SK-N-SH treated with all-trans-retinoic acid at 6 μM for 48 hours (cell line): ENCODE results near the gene RAD51B.

Source experiments
- ATAC-seq: fragments of 200-7000 bp; cut with Tn5 transposase; 3 replicates; pipeline ENCODE4 v1.9.1; 2020; ENCODE audit warnings: mild to moderate bottlenecking, moderate library complexity
- ARNTL ChIP-seq: fragments of 450-650 bp; formaldehyde crosslinking; IDR thresholded peaks from 2 replicates; pipeline ENCODE4 v1.5.0; 2020; ENCODE audit warnings: low read depth, mild to moderate bottlenecking, moderate library complexity, borderline replicate concordance
- BACH2 ChIP-seq: fragments of 250-450 bp; sonication (Bioruptor Pico); IDR thresholded peaks from 2 replicates; pipeline ENCODE4 v1.9.0; 2021; ENCODE audit warnings: mild to moderate bottlenecking, borderline replicate concordance
- CSDC2 ChIP-seq: fragments of 250-450 bp; sonication (Bioruptor Pico); IDR thresholded peaks from 2 replicates; pipeline ENCODE4 v1.5.0; 2020; ENCODE audit warnings: mild to moderate bottlenecking, moderate library complexity
- ESRRG ChIP-seq: fragments of 250-450 bp; sonication (Bioruptor Pico); IDR thresholded peaks from 2 replicates; pipeline ENCODE4 v1.6.1; 2021; ENCODE audit warnings: mild to moderate bottlenecking
- GLIS3 ChIP-seq: fragments of 250-450 bp; sonication (Bioruptor Pico); IDR thresholded peaks from 2 replicates; pipeline ENCODE4 v1.5.0; 2020; ENCODE audit warnings: mild to moderate bottlenecking, moderate library complexity
- ISL1 ChIP-seq: fragments of 250-450 bp; sonication (Bioruptor Pico); IDR thresholded peaks from 2 replicates; pipeline ENCODE4 v2.1.2; 2022; ENCODE audit warnings: mild to moderate bottlenecking, moderate library complexity
- OSR1 ChIP-seq: fragments of 250-450 bp; sonication (Bioruptor Pico); IDR thresholded peaks from 2 replicates; pipeline ENCODE4 v1.8.0; 2022; ENCODE audit warnings: moderate library complexity, mild to moderate bottlenecking, inconsistent platforms
- RARB ChIP-seq: fragments of 250-450 bp; sonication (Bioruptor Pico); IDR thresholded peaks from 2 replicates; pipeline ENCODE4 v1.8.0; 2021; ENCODE audit warnings: mild to moderate bottlenecking, moderate library complexity
- SNAI2 ChIP-seq: fragments of 250-450 bp; sonication (Bioruptor Pico); IDR thresholded peaks from 2 replicates; pipeline ENCODE4 v1.5.0; 2020; ENCODE audit warnings: mild to moderate bottlenecking, moderate library complexity
- TCF4 ChIP-seq: fragments of 250-450 bp; sonication (Bioruptor Pico); IDR thresholded peaks from 2 replicates; pipeline ENCODE4 v1.8.0; 2021; ENCODE audit warnings: mild to moderate bottlenecking, moderate library complexity, borderline replicate concordance
- TOX ChIP-seq: fragments of 250-450 bp; sonication (Bioruptor Pico); IDR thresholded peaks from 2 replicates; pipeline ENCODE4 v1.8.0; 2021; ENCODE audit warnings: mild to moderate bottlenecking, moderate library complexity, borderline replicate concordance
- ZC3H10 ChIP-seq: fragments of 250-450 bp; sonication (Bioruptor Pico); IDR thresholded peaks from 2 replicates; pipeline ENCODE4 v1.5.1; 2021; ENCODE audit warnings: mild to moderate bottlenecking, moderate library complexity
- ZFP3 ChIP-seq: fragments of 250-450 bp; sonication (Bioruptor Pico); IDR thresholded peaks from 2 replicates; pipeline ENCODE4 v1.5.0; 2020; ENCODE audit warnings: mild to moderate bottlenecking, moderate library complexity
- ZFP30 ChIP-seq: fragments of 450-650 bp; formaldehyde crosslinking; IDR thresholded peaks from 2 replicates; pipeline ENCODE4 v1.5.0; 2022; ENCODE audit warnings: mild to moderate bottlenecking, moderate library complexity
- ZNF565 ChIP-seq: fragments of 450-650 bp; formaldehyde crosslinking; conservative IDR thresholded peaks from 2 replicates; pipeline ENCODE4 v1.5.0; 2020; ENCODE audit warnings: low read depth, mild to moderate bottlenecking, moderate library complexity
- ZNF70 ChIP-seq: fragments of 450-650 bp; formaldehyde crosslinking; IDR thresholded peaks from 2 replicates; pipeline ENCODE4 v1.5.0; 2020; ENCODE audit warnings: mild to moderate bottlenecking, moderate library complexity
- ZNF8 ChIP-seq: fragments of 450-650 bp; formaldehyde crosslinking; IDR thresholded peaks from 2 replicates; pipeline ENCODE4 v1.5.0; 2020; ENCODE audit warnings: mild to moderate bottlenecking, moderate library complexity
- TF ChIP-seq, protein P1 (sequence below): fragments of 250-450 bp; sonication (Bioruptor Pico); IDR thresholded peaks from 2 replicates; pipeline ENCODE4 v1.8.0; 2021; ENCODE audit warnings: low read depth, mild to moderate bottlenecking, moderate library complexity, borderline replicate concordance
- TF ChIP-seq, protein P2 (sequence below): fragments of 250-450 bp; sonication (Bioruptor Pico); IDR thresholded peaks from 2 replicates; pipeline ENCODE4 v1.8.0; 2020; ENCODE audit warnings: mild to moderate bottlenecking, moderate library complexity, borderline replicate concordance
- TF ChIP-seq, protein P3 (sequence below): fragments of 250-450 bp; sonication (Bioruptor Pico); IDR thresholded peaks from 2 replicates; pipeline ENCODE4 v1.5.0; 2020; ENCODE audit warnings: mild to moderate bottlenecking, moderate library complexity
- TF ChIP-seq, protein P4 (sequence below): fragments of 250-450 bp; sonication (Bioruptor Pico); IDR thresholded peaks from 2 replicates; pipeline ENCODE4 v1.5.1; 2020; ENCODE audit warnings: low read depth, mild to moderate bottlenecking, moderate library complexity
- TF ChIP-seq, protein P5 (sequence below): fragments of 250-450 bp; sonication (Bioruptor Pico); IDR thresholded peaks from 2 replicates; pipeline ENCODE4 v1.5.1; 2021; ENCODE audit warnings: mild to moderate bottlenecking, moderate library complexity

The RAD51B gene

DNA sequence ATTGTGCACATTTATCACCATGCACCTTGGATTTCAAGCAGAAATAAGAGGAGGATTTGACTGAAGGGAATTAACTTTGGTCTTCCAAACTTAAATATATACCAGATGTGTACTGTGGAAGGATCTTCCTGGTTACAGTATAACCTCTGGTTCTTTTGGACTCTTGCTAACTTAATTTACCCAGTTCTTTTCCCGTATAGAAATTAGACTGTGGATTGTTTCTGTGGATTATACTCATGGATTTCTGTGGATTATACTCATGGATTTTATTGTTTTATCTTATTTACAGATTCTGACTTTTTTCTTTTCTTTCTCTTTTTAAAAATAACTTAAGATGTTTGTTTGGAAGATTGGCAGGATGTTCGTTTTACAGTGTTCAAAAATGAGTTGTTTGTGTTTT is 215.3 kb downstream of the RAD51B start:
- no peak for ATAC-seq
- TF ChIP-seq ISL1 (CRISPR knock-in tag) = no peak
- TF ChIP-seq GLIS3 (CRISPR knock-in tag) = no peak
- no peak for TF ChIP-seq ESRRG
- TF ChIP-seq, protein P1, sequence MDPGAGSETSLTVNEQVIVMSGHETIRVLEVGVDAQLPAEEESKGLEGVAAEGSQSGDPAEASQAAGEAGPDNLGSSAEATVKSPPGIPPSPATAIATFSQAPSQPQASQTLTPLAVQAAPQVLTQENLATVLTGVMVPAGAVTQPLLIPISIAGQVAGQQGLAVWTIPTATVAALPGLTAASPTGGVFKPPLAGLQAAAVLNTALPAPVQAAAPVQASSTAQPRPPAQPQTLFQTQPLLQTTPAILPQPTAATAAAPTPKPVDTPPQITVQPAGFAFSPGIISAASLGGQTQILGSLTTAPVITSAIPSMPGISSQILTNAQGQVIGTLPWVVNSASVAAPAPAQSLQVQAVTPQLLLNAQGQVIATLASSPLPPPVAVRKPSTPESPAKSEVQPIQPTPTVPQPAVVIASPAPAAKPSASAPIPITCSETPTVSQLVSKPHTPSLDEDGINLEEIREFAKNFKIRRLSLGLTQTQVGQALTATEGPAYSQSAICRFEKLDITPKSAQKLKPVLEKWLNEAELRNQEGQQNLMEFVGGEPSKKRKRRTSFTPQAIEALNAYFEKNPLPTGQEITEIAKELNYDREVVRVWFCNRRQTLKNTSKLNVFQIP (CRISPR knock-in tag) = no peak
- TF ChIP-seq, protein P2, sequence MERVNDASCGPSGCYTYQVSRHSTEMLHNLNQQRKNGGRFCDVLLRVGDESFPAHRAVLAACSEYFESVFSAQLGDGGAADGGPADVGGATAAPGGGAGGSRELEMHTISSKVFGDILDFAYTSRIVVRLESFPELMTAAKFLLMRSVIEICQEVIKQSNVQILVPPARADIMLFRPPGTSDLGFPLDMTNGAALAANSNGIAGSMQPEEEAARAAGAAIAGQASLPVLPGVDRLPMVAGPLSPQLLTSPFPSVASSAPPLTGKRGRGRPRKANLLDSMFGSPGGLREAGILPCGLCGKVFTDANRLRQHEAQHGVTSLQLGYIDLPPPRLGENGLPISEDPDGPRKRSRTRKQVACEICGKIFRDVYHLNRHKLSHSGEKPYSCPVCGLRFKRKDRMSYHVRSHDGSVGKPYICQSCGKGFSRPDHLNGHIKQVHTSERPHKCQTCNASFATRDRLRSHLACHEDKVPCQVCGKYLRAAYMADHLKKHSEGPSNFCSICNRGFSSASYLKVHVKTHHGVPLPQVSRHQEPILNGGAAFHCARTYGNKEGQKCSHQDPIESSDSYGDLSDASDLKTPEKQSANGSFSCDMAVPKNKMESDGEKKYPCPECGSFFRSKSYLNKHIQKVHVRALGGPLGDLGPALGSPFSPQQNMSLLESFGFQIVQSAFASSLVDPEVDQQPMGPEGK (CRISPR knock-in tag) = no peak
- no peak for TF ChIP-seq RARB
- no peak for TF ChIP-seq SNAI2 (CRISPR knock-in tag)
- TF ChIP-seq TOX (CRISPR knock-in tag) = no peak
- TF ChIP-seq ZFP30 (CRISPR knock-in tag) = no peak
- no peak for TF ChIP-seq OSR1 (CRISPR knock-in tag)
- TF ChIP-seq, protein P3, sequence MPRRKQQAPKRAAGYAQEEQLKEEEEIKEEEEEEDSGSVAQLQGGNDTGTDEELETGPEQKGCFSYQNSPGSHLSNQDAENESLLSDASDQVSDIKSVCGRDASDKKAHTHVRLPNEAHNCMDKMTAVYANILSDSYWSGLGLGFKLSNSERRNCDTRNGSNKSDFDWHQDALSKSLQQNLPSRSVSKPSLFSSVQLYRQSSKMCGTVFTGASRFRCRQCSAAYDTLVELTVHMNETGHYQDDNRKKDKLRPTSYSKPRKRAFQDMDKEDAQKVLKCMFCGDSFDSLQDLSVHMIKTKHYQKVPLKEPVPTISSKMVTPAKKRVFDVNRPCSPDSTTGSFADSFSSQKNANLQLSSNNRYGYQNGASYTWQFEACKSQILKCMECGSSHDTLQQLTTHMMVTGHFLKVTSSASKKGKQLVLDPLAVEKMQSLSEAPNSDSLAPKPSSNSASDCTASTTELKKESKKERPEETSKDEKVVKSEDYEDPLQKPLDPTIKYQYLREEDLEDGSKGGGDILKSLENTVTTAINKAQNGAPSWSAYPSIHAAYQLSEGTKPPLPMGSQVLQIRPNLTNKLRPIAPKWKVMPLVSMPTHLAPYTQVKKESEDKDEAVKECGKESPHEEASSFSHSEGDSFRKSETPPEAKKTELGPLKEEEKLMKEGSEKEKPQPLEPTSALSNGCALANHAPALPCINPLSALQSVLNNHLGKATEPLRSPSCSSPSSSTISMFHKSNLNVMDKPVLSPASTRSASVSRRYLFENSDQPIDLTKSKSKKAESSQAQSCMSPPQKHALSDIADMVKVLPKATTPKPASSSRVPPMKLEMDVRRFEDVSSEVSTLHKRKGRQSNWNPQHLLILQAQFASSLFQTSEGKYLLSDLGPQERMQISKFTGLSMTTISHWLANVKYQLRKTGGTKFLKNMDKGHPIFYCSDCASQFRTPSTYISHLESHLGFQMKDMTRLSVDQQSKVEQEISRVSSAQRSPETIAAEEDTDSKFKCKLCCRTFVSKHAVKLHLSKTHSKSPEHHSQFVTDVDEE (CRISPR knock-in tag) = no peak
- no peak for TF ChIP-seq ZNF70 (CRISPR knock-in tag)
- TF ChIP-seq BACH2 (CRISPR knock-in tag) = no peak
- no peak for TF ChIP-seq ZNF8 (CRISPR knock-in tag)
- no peak for TF ChIP-seq ZFP3 (CRISPR knock-in tag)
- TF ChIP-seq, protein P4, sequence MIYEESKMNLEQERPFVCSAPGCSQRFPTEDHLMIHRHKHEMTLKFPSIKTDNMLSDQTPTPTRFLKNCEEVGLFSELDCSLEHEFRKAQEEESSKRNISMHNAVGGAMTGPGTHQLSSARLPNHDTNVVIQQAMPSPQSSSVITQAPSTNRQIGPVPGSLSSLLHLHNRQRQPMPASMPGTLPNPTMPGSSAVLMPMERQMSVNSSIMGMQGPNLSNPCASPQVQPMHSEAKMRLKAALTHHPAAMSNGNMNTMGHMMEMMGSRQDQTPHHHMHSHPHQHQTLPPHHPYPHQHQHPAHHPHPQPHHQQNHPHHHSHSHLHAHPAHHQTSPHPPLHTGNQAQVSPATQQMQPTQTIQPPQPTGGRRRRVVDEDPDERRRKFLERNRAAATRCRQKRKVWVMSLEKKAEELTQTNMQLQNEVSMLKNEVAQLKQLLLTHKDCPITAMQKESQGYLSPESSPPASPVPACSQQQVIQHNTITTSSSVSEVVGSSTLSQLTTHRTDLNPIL (CRISPR knock-in tag) = no peak
- no peak for TF ChIP-seq ZC3H10 (CRISPR knock-in tag)
- no peak for TF ChIP-seq ZNF565
- TF ChIP-seq TCF4 (CRISPR knock-in tag) = no peak
- no peak for TF ChIP-seq ARNTL (CRISPR knock-in tag)
- TF ChIP-seq, all 23 proteins: peak for 0

DNA sequence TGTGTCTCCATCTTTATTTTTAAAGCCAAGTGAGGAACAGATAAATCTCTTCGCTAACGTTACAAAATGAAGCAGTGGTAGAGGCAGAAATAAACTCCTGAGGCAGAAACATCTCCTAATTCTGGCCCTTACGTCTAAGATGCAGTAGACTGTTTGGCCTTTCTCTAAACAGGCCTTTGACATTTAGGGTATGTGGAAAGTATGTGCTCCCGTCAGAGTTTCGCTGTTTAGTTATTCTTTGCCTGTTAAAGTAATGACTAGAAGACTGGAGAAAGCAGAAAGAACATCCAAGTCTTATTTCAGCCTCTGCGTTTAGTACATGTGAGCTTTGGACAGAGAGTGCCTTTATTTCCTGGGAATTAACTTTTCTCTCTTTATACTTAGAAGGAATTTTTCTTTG is 216.6 kb downstream of the RAD51B start:
- TF ChIP-seq TCF4 (CRISPR knock-in tag) (no peak), ZFP30 (CRISPR knock-in tag) (no peak), TOX (CRISPR knock-in tag) (no peak), OSR1 (CRISPR knock-in tag) (no peak), BACH2 (CRISPR knock-in tag) (no peak), CSDC2 (no peak), SNAI2 (CRISPR knock-in tag) (no peak), ZC3H10 (CRISPR knock-in tag) (no peak)
- TF ChIP-seq, protein P5, sequence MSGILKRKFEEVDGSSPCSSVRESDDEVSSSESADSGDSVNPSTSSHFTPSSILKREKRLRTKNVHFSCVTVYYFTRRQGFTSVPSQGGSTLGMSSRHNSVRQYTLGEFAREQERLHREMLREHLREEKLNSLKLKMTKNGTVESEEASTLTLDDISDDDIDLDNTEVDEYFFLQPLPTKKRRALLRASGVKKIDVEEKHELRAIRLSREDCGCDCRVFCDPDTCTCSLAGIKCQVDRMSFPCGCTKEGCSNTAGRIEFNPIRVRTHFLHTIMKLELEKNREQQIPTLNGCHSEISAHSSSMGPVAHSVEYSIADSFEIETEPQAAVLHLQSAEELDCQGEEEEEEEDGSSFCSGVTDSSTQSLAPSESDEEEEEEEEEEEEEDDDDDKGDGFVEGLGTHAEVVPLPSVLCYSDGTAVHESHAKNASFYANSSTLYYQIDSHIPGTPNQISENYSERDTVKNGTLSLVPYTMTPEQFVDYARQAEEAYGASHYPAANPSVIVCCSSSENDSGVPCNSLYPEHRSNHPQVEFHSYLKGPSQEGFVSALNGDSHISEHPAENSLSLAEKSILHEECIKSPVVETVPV (CRISPR knock-in tag) = no peak
- TF ChIP-seq, protein P4 (CRISPR knock-in tag) = no peak
- TF ChIP-seq, protein P1 (CRISPR knock-in tag) = no peak
- TF ChIP-seq, protein P3 (CRISPR knock-in tag) = no peak
- no peak for ATAC-seq
